Breast epithelium (tissue), 4 donors: ENCODE data around the gene CENPX. TPM values are rescaled to one million over a fixed set of nuclear protein-coding genes. Genes with fewer than 3 reads are reported as not detected.

Experiments used
- DNase-seq, 2 donors: peaks; one replicate each; pipeline ENCODE4 v3.0.0-alpha.2; 2019; ENCODE audit warnings: low spot score in 2 of 2
- H3K27ac ChIP-seq, 2 donors: fragments of 200-600 bp; sonication (generic) in 1 of 2; one replicate each; pipeline ENCODE4 v1.5.1; 2016 to 2019; ENCODE audit warnings: mild to moderate bottlenecking in 1 of 2
- H3K27me3 ChIP-seq, 2 donors: fragments of 200-600 bp; sonication (generic) in 1 of 2; one replicate each; pipeline versions ENCODE4 v1.5.1 to v1.6.0; 2017 to 2019; ENCODE audit warnings: control low read depth in 1 of 2, mild to moderate bottlenecking in 1 of 2
- H3K36me3 ChIP-seq: fragments of 200-600 bp; one replicate; pipeline ENCODE4 v1.5.1; 2019
- H3K4me1 ChIP-seq, 2 donors: fragments of 200-600 bp; sonication (generic); one replicate each; pipeline ENCODE4 v1.5.1; 2016 to 2019; ENCODE audit warnings: control low read depth in 1 of 2
- H3K4me3 ChIP-seq, 3 donors: fragments of 200-600 bp; sonication (generic); 1 replicate in 2 of 3; 2 replicates in 1 of 3; pipeline ENCODE4 v1.5.1; 2016 to 2019; ENCODE audit warnings: mild to moderate bottlenecking in 3 of 3, moderate library complexity in 2 of 3
- H3K9me3 ChIP-seq, 2 donors: fragments of 200-600 bp; sonication (generic) in 1 of 2; one replicate each; pipeline ENCODE4 v1.5.1; 2016 to 2019; ENCODE audit warnings: control low read depth in 1 of 2
- CTCF ChIP-seq, 3 donors: fragments of 450-650 bp; IDR thresholded peaks; one replicate each; pipeline ENCODE4 v1.5.1; 2016 to 2017; ENCODE audit warnings: antibody characterized with exemption in 3 of 3, mild to moderate bottlenecking in 3 of 3, moderate library complexity in 3 of 3
- POLR2A ChIP-seq: fragments of 450-650 bp; IDR thresholded peaks from one replicate; pipeline ENCODE4 v1.6.1; 2016; ENCODE audit warnings: antibody characterized with exemption, mild to moderate bottlenecking, moderate library complexity
- POLR2AphosphoS5 ChIP-seq, 3 donors: sonication (generic); formaldehyde crosslinking; IDR thresholded peaks; one replicate each; pipeline ENCODE4 v1.6.1; 2017; ENCODE audit warnings: antibody characterized with exemption in 3 of 3
- intact Hi-C: fragments of 100-400 bp; cut with DNase I; formaldehyde crosslinking; loops from one replicate; pipeline ENCODE4 v1.15.1; 2023; ENCODE audit warnings: low total_unique reads
- total RNA-seq, 3 donors: library from RNA; depleted of rRNA; stranded (reverse); fragments of >200 nt; gene quantifications; one replicate each; pipeline ENCODE4 v1.1.0, GENCODE V29; 2016

The CENPX gene
- total RNA-seq, 3 donors from 2014 or later: 79.5 to 94.7 (median 92.5) TPM

GRCh38 chr17:82051776-82052637 is 29.3 kb upstream of the CENPX start, which contains the start of the genes GPS1 and RFNG:
Gene GPS1, plus strand, starts transcription at chr17:82051898. Its CDS starts 34 bp downstream, at chr17:82051932.
Gene RFNG, minus strand, starts transcription at chr17:82051811. Its CDS starts 45 bp downstream, at chr17:82051766.
- peaks cover 6 to 23% of the 10 kb centered on the region in 2 donors for H3K4me1 ChIP-seq
- H3K36me3 ChIP-seq: no peaks in the 10 kb centered on the region
- intact Hi-C loops: no loop called here
- DNase-seq: peak; percentile 65 to 76
- peak within 1 kb of the TSS; percentile 55 to 84 for H3K27ac ChIP-seq
- H3K9me3 ChIP-seq: no peaks in the 10 kb centered on the region
- no peaks in the 10 kb centered on the region for H3K27me3 ChIP-seq
- TF ChIP-seq POLR2AphosphoS5 (IDR thresholded peaks at IDR 0.05) (peak in 1 of 3 donors; percentile 20), POLR2A (no peak)
- H3K4me3 ChIP-seq: peak within 1 kb of the TSS; percentile 79 to 98 (median 79)

GRCh38 chr17:82050761-82051641 is 28.3 kb upstream of the CENPX start:
- no peaks in the 10 kb centered on the region for H3K27me3 ChIP-seq
- no peaks in the 10 kb centered on the region for H3K36me3 ChIP-seq
- no peak for DNase-seq
- H3K4me1 ChIP-seq: peaks cover 6 to 23% of the 10 kb centered on the region in 2 donors
- H3K4me3 ChIP-seq: peak overlapping the region; percentile 79 to 98 (median 79)
- TF ChIP-seq POLR2A: no peak
- TF ChIP-seq CTCF (IDR thresholded peaks at IDR 0.05): no peak
- no peak for TF ChIP-seq POLR2AphosphoS5 (IDR thresholded peaks at IDR 0.05)
- H3K27ac ChIP-seq: peak overlapping the region; percentile 55 to 84
- intact Hi-C loops: no loop called here
- no peaks in the 10 kb centered on the region for H3K9me3 ChIP-seq

GRCh38 chr17:82050152-82050760 is 27.6 kb upstream of the CENPX start:
- intact Hi-C loops: no loop called here
- Histone ChIP-seq H3K36me3 (no peaks in the 10 kb centered on the region), H3K9me3 (no peaks in the 10 kb centered on the region), H3K4me1 (peaks cover 6 to 23% of the 10 kb centered on the region in 2 donors), H3K4me3 (peak overlapping the region; percentile 79 to 98 (median 79)), H3K27me3 (no peaks in the 10 kb centered on the region), H3K27ac (peak overlapping the region; percentile 55 to 84)
- no peak for TF ChIP-seq POLR2A
- TF ChIP-seq CTCF (IDR thresholded peaks at IDR 0.05): no peak
- TF ChIP-seq POLR2AphosphoS5 (IDR thresholded peaks at IDR 0.05): no peak
- DNase-seq: no peak

- Histone ChIP-seq H3K4me3 (no peak overlapping the region), H3K27ac (no peak overlapping the region), H3K9me3 (no peaks in the 10 kb centered on the region), H3K36me3 (no peaks in the 10 kb centered on the region), H3K27me3 (no peaks in the 10 kb centered on the region), H3K4me1 (peaks cover 6 to 23% of the 10 kb centered on the region in 2 donors)
- intact Hi-C loops: no loop called here
- no peak for DNase-seq
- no peak for TF ChIP-seq POLR2A
- no peak for TF ChIP-seq CTCF (IDR thresholded peaks at IDR 0.05)
- no peak for TF ChIP-seq POLR2AphosphoS5 (IDR thresholded peaks at IDR 0.05)
Measured at GRCh38 chr17:82049521-82049971, 26.9 kb upstream of the CENPX start.

GRCh38 chr17:82049106-82049505 is 26.4 kb upstream of the CENPX start:
- no peak overlapping the region for H3K4me3 ChIP-seq
- H3K9me3 ChIP-seq: no peaks in the 10 kb centered on the region
- H3K36me3 ChIP-seq: no peaks in the 10 kb centered on the region
- H3K4me1 ChIP-seq: peaks cover 6 to 23% of the 10 kb centered on the region in 2 donors
- intact Hi-C loops: no loop called here
- DNase-seq: no peak
- H3K27ac ChIP-seq: no peak overlapping the region
- TF ChIP-seq CTCF (IDR thresholded peaks at IDR 0.05): no peak
- TF ChIP-seq POLR2AphosphoS5 (IDR thresholded peaks at IDR 0.05): no peak
- TF ChIP-seq POLR2A: no peak
- H3K27me3 ChIP-seq: no peaks in the 10 kb centered on the region
